Testis (tissue), 2 donors: ENCODE data around the gene SMIM36.

Experiments
- CTCF ChIP-seq, 3 experiments: fragments of 450-650 bp in 2 of 3; fragments of 200-600 bp in 1 of 3; sonication (generic) in 1 of 3; IDR thresholded peaks; one replicate each; pipeline ENCODE4 v1.5.1; 2016 to 2019; ENCODE audit warnings: antibody characterized with exemption in 3 of 3, mild to moderate bottlenecking in 2 of 3, moderate library complexity in 1 of 3
- POLR2A ChIP-seq: fragments of 450-650 bp; IDR thresholded peaks from one replicate; pipeline ENCODE4 v1.6.1; 2017; ENCODE audit warnings: antibody characterized with exemption, mild to moderate bottlenecking, moderate library complexity

DNA sequence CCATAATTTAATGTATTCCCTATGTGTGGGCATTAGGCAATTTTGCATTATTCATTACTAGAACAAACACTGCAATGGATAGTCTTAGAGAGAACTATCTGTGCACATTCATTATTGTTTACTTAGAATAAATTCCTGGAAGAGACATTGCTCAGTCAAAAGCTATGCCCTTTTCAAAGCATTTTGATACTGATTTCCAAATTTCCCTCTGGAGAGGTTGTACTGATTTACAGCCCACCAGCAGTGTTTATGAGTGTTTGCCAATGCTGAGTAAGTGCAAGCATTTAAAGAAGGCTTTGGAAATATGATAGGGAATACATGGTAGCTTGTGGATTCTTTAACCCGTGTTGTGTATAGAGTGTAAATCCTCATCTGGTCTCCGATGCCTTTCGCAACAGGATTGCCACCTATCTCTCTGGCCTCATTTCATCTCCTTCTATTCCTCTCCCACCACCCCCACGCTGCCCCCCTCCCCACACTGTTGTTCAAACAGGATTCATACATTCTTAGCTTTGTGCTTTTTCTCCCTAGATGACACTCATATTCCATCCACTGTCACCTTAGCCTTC, 56.3 kb downstream of the SMIM36 start:
- no peak for TF ChIP-seq CTCF (IDR thresholded peaks at IDR 0.05)
- no peak for TF ChIP-seq POLR2A
